ENCODE results near the gene UPF1. TPM values are rescaled to one million over a fixed set of nuclear protein-coding genes. Genes with fewer than 3 reads are reported as not detected.

Gene UPF1
- total RNA-seq, 6 donors from 2014 or later = 68.9 to 157 (median 86.3) TPM

GRCh38 chr19:18879579-18880373, 48.0 kb downstream of the UPF1 start:
- no peak overlapping the region for H3K4me3 ChIP-seq

GRCh38 chr19:18881491-18881890, 49.7 kb downstream of the UPF1 start:
- Histone ChIP-seq H3K4me3 (no peak overlapping the region), H3K4me1 (no peaks in the 10 kb centered on the region), H3K27me3 (no peaks in the 10 kb centered on the region), H3K36me3 (no peaks in the 10 kb centered on the region), H3K9me3 (no peaks in the 10 kb centered on the region), H3K27ac (no peak overlapping the region)
- 90 to 93% methylated on average over 7 of the region's 7 CpGs for WGBS, 2 donors
- DNase-seq (no peak), ATAC-seq (ENCODE audit: low FRiP score in 2 of 2) (no peak)
- no peak for TF ChIP-seq EP300 (IDR thresholded peaks at IDR 0.05)
- no peak for TF ChIP-seq CTCF (IDR thresholded peaks at IDR 0.05)
- TF ChIP-seq POLR2A (IDR thresholded peaks at IDR 0.05) = no peak
- TF ChIP-seq POLR2AphosphoS5 (IDR thresholded peaks at IDR 0.05) = no peak

More at GRCh38 chr19:18879579-18880373, 48.0 kb downstream of the UPF1 start:
- TF ChIP-seq EP300 (IDR thresholded peaks at IDR 0.05) (no peak), POLR2A (IDR thresholded peaks at IDR 0.05) (no peak), CTCF (IDR thresholded peaks at IDR 0.05) (no peak), POLR2AphosphoS5 (IDR thresholded peaks at IDR 0.05) (no peak)
- Histone ChIP-seq H3K27ac (no peak overlapping the region), H3K27me3 (no peaks in the 10 kb centered on the region), H3K4me1 (no peaks in the 10 kb centered on the region), H3K9me3 (no peaks in the 10 kb centered on the region), H3K36me3 (no peaks in the 10 kb centered on the region)
- 74% methylated on average over 13 of the region's 13 CpGs for WGBS, 2 donors
- peak; percentile 30 to 36 for ATAC-seq (ENCODE audit: low FRiP score in 2 of 2)
- no peak for DNase-seq

- Histone ChIP-seq H3K4me1 (no peaks in the 10 kb centered on the region), H3K4me3 (no peak overlapping the region), H3K27ac (no peak overlapping the region), H3K36me3 (no peaks in the 10 kb centered on the region), H3K9me3 (no peaks in the 10 kb centered on the region), H3K27me3 (no peaks in the 10 kb centered on the region)
- DNase-seq = peak in 1 of 2 donors; percentile 68
- WGBS, 2 donors = 86 to 87% methylated on average over 30 of the region's 30 CpGs
- no peak for ATAC-seq (ENCODE audit: low FRiP score in 2 of 2)
- TF ChIP-seq POLR2AphosphoS5 (IDR thresholded peaks at IDR 0.05) (no peak), EP300 (IDR thresholded peaks at IDR 0.05) (no peak), POLR2A (IDR thresholded peaks at IDR 0.05) (no peak), CTCF (IDR thresholded peaks at IDR 0.05) (no peak)
These were observed 52.0 kb downstream of the UPF1 start for GRCh38 chr19:18883526-18884304.

GRCh38 chr19:18886972-18887371, 55.2 kb downstream of the UPF1 start:
- Histone ChIP-seq H3K4me3 (no peak overlapping the region), H3K9me3 (no peaks in the 10 kb centered on the region), H3K27ac (no peak overlapping the region), H3K36me3 (no peaks in the 10 kb centered on the region), H3K27me3 (no peaks in the 10 kb centered on the region), H3K4me1 (no peaks in the 10 kb centered on the region)
- no peak for DNase-seq
- TF ChIP-seq CTCF (IDR thresholded peaks at IDR 0.05) (no peak), POLR2A (IDR thresholded peaks at IDR 0.05) (no peak), POLR2AphosphoS5 (IDR thresholded peaks at IDR 0.05) (no peak), EP300 (IDR thresholded peaks at IDR 0.05) (no peak)
- ATAC-seq (ENCODE audit: low FRiP score in 2 of 2) = no peak
- WGBS, 2 donors = 93 to 98% methylated on average over 4 of the region's 4 CpGs

Measured in upper lobe of left lung (tissue), 6 donors.